HK-2 (cell line): ENCODE data around the gene APMAP.
"Not testable (repeated sequence)": the region's sequence is repeated elsewhere in the genome, so short reads cannot be mapped to it uniquely, and the experiment has no call there.

Experiments
- DNase-seq: peaks from one replicate; pipeline ENCODE4 v3.0.0-alpha.2; 2018; ENCODE audit not compliant: unreplicated experiment

APMAP gene

GRCh38 chr20:25006431-25007167 is 14.0 kb upstream of the APMAP start:
- no peak for DNase-seq

- DNase-seq: no peak
Observed at GRCh38 chr20:25005661-25006060, 13.1 kb upstream of the APMAP start.

- no peak for DNase-seq
Observed at GRCh38 chr20:25005220-25005619, 12.7 kb upstream of the APMAP start.

- no peak for DNase-seq
Observed at GRCh38 chr20:25003002-25003401, 10.5 kb upstream of the APMAP start.

- not testable (repeated sequence) for DNase-seq
Observed at GRCh38 chr20:25001323-25001722, 8.8 kb upstream of the APMAP start.

GRCh38 chr20:25000268-25000801 is 7.8 kb upstream of the APMAP start:
- no peak for DNase-seq

- DNase-seq: no peak
Observed at GRCh38 chr20:24999568-24999967, 7.0 kb upstream of the APMAP start.

- DNase-seq: no peak
Observed at GRCh38 chr20:24998631-24999445, 6.3 kb upstream of the APMAP start.

GRCh38 chr20:24998121-24998520 is 5.6 kb upstream of the APMAP start:
- no peak for DNase-seq

- no peak for DNase-seq
Observed at GRCh38 chr20:24996449-24997377, 4.2 kb upstream of the APMAP start.

GRCh38 chr20:24995741-24996448 is 3.3 kb upstream of the APMAP start:
- DNase-seq: no peak

GRCh38 chr20:24994470-24995368 is 2.2 kb upstream of the APMAP start:
- peak; percentile 80 for DNase-seq

- DNase-seq: no peak
Observed at GRCh38 chr20:24994186-24994465, 1.6 kb upstream of the APMAP start.

GRCh38 chr20:24993337-24994185 is 1.0 kb upstream of the APMAP start:
- peak; percentile 24 for DNase-seq

- no peak for DNase-seq
Observed at GRCh38 chr20:24991897-24992486, 559 bp downstream of the APMAP start.

- DNase-seq: no peak
Observed at GRCh38 chr20:24990810-24991252, 1.7 kb downstream of the APMAP start.

GRCh38 chr20:24989162-24989561 is 3.4 kb downstream of the APMAP start:
- DNase-seq: no peak

GRCh38 chr20:24987873-24988835 is 4.4 kb downstream of the APMAP start:
- DNase-seq: no peak
